ENCODE results near the gene CACNG5. TPM values are rescaled to one million over a fixed set of nuclear protein-coding genes. Genes with fewer than 3 reads are reported as not detected.
A peak's percentile ranks its signal among the peaks of the same experiment; 100 is the strongest.

Gene CACNG5
- total RNA-seq, 2 donors from 2014 or later, result 1.8 TPM; not detected in 1

- no peak for TF ChIP-seq CTCF (conservative IDR thresholded peaks at IDR 0.05)
- peaks cover 29% of the 10 kb centered on the region for H3K27me3 Mint-ChIP-seq (ENCODE audit: insufficient read depth)
- H3K9me3 ChIP-seq (ENCODE audit: control insufficient read depth, low read length), result no peaks in the 10 kb centered on the region
- peak; percentile 94 for DNase-seq
- 3 to 17% methylated on average over 17 to 18 of the region's 18 CpGs for WGBS, 2 experiments (ENCODE audit: insufficient coverage in 1 of 2, insufficient read length in 1 of 2)
- H3K9me3 Mint-ChIP-seq, result no peaks in the 10 kb centered on the region
- H3K4me3 ChIP-seq (ENCODE audit: low read length), result no peak overlapping the region
- no peaks in the 10 kb centered on the region for H3K36me3 ChIP-seq (ENCODE audit: control insufficient read depth, insufficient read depth, low read length)
- peaks cover 12% of the 10 kb centered on the region for H3K4me1 Mint-ChIP-seq
- no peak overlapping the region for H3K4me3 Mint-ChIP-seq
- H3K27me3 ChIP-seq (ENCODE audit: control insufficient read depth, insufficient read depth, low read length, poor library complexity, severe bottlenecking), result peaks cover 23% of the 10 kb centered on the region
- no peak overlapping the region for H3K27ac Mint-ChIP-seq
- peaks cover 9% of the 10 kb centered on the region for H3K4me1 ChIP-seq (ENCODE audit: control insufficient read depth, insufficient read depth, low read length)
- H3K36me3 Mint-ChIP-seq (ENCODE audit: low read depth), result no peaks in the 10 kb centered on the region
- H3K27ac ChIP-seq (ENCODE audit: low read depth, low read length), result peak overlapping the region; percentile 26
- no peak overlapping the region for H3K9ac ChIP-seq (ENCODE audit: extremely low read depth, low read length, poor library complexity, severe bottlenecking)
Measured at GRCh38 chr17:66829386-66829864, 5.5 kb upstream of the CACNG5 start.

GRCh38 chr17:66829883-66830282, 5.0 kb upstream of the CACNG5 start:
- no peak for TF ChIP-seq CTCF (conservative IDR thresholded peaks at IDR 0.05)
- Mint-ChIP-seq H3K27ac (peak overlapping the region; percentile 30), H3K4me3 (peak overlapping the region; percentile 32)

GRCh38 chr17:66830451-66830850, 4.5 kb upstream of the CACNG5 start:
- Mint-ChIP-seq H3K4me3 (peak overlapping the region; percentile 32), H3K27ac (no peak overlapping the region), H3K9me3 (no peaks in the 10 kb centered on the region), H3K4me1 (peaks cover 12% of the 10 kb centered on the region), H3K27me3 (ENCODE audit: insufficient read depth) (peaks cover 36% of the 10 kb centered on the region), H3K36me3 (ENCODE audit: low read depth) (no peaks in the 10 kb centered on the region)
- WGBS, 2 experiments (ENCODE audit: insufficient coverage in 1 of 2, insufficient read length in 1 of 2), result 20 to 24% methylated on average over 2 to 4 of the region's 4 CpGs
- peaks cover 32% of the 10 kb centered on the region for H3K27me3 ChIP-seq (ENCODE audit: control insufficient read depth, insufficient read depth, low read length, poor library complexity, severe bottlenecking)
- H3K4me1 ChIP-seq (ENCODE audit: control insufficient read depth, insufficient read depth, low read length), result peaks cover 9% of the 10 kb centered on the region
- H3K4me3 ChIP-seq (ENCODE audit: low read length), result no peak overlapping the region
- DNase-seq, result peak; percentile 92
- H3K9me3 ChIP-seq (ENCODE audit: control insufficient read depth, low read length), result no peaks in the 10 kb centered on the region
- H3K9ac ChIP-seq (ENCODE audit: extremely low read depth, low read length, poor library complexity, severe bottlenecking), result no peak overlapping the region
- no peak overlapping the region for H3K27ac ChIP-seq (ENCODE audit: low read depth, low read length)
- TF ChIP-seq CTCF (conservative IDR thresholded peaks at IDR 0.05), result no peak
- H3K36me3 ChIP-seq (ENCODE audit: control insufficient read depth, insufficient read depth, low read length), result no peaks in the 10 kb centered on the region

More at GRCh38 chr17:66829883-66830282, 5.0 kb upstream of the CACNG5 start:
- Histone ChIP-seq H3K36me3 (ENCODE audit: control insufficient read depth, insufficient read depth, low read length) (no peaks in the 10 kb centered on the region), H3K9me3 (ENCODE audit: control insufficient read depth, low read length) (no peaks in the 10 kb centered on the region), H3K27me3 (ENCODE audit: control insufficient read depth, insufficient read depth, low read length, poor library complexity, severe bottlenecking) (peaks cover 27% of the 10 kb centered on the region), H3K4me3 (ENCODE audit: low read length) (no peak overlapping the region), H3K27ac (ENCODE audit: low read depth, low read length) (peak overlapping the region; percentile 26), H3K4me1 (ENCODE audit: control insufficient read depth, insufficient read depth, low read length) (peaks cover 9% of the 10 kb centered on the region), H3K9ac (ENCODE audit: extremely low read depth, low read length, poor library complexity, severe bottlenecking) (no peak overlapping the region)
- DNase-seq, result no peak
- 13 to 33% methylated on average over 6 to 9 of the region's 10 CpGs for WGBS, 2 experiments (ENCODE audit: insufficient coverage in 1 of 2, insufficient read length in 1 of 2)
- no peaks in the 10 kb centered on the region for H3K9me3 Mint-ChIP-seq
- H3K4me1 Mint-ChIP-seq, result peaks cover 12% of the 10 kb centered on the region
- H3K27me3 Mint-ChIP-seq (ENCODE audit: insufficient read depth), result peaks cover 33% of the 10 kb centered on the region
- H3K36me3 Mint-ChIP-seq (ENCODE audit: low read depth), result no peaks in the 10 kb centered on the region
